RPMI8226 (cell line): Measurements from ENCODE around the gene CD2.
A peak's percentile ranks its signal among the peaks of the same experiment; 100 is the strongest.

Experiments used
- DNase-seq: peaks from one replicate; pipeline ENCODE4 v3.0.0-alpha.2; 2015

Gene CD2

GRCh38 chr1:116754198-116754977 lies at the start of gene CD2:
CD2 (plus strand) TSS chr1:116754430; CDS start chr1:116754493, 63 bp downstream.
- DNase-seq: no peak

- DNase-seq: no peak
Measured at GRCh38 chr1:116706123-116706522, 48.1 kb upstream of the CD2 start.

- DNase-seq: no peak
Measured at GRCh38 chr1:116706841-116707240, 47.4 kb upstream of the CD2 start.

- DNase-seq: no peak
Measured at GRCh38 chr1:116708255-116708900, 45.9 kb upstream of the CD2 start.

GRCh38 chr1:116709666-116710167 lies 44.5 kb upstream of the CD2 start:
- no peak for DNase-seq

GRCh38 chr1:116710420-116711262 lies 43.6 kb upstream of the CD2 start:
- no peak for DNase-seq

- no peak for DNase-seq
Measured at GRCh38 chr1:116711263-116711840, 42.9 kb upstream of the CD2 start.

GRCh38 chr1:116712510-116712909 lies 41.7 kb upstream of the CD2 start:
- DNase-seq: no peak

GRCh38 chr1:116713474-116713873 lies 40.8 kb upstream of the CD2 start:
- DNase-seq: no peak

- no peak for DNase-seq
Measured at GRCh38 chr1:116716391-116716790, 37.8 kb upstream of the CD2 start.

- no peak for DNase-seq
Measured at GRCh38 chr1:116717318-116717717, 36.9 kb upstream of the CD2 start.

GRCh38 chr1:116720364-116721038 lies 33.7 kb upstream of the CD2 start:
- DNase-seq: no peak

- no peak for DNase-seq
Measured at GRCh38 chr1:116721039-116721405, 33.2 kb upstream of the CD2 start.

GRCh38 chr1:116721451-116722007 lies 32.7 kb upstream of the CD2 start:
- no peak for DNase-seq

GRCh38 chr1:116722016-116722838 lies 32.0 kb upstream of the CD2 start:
- no peak for DNase-seq

- peak; percentile 59 for DNase-seq
Measured at GRCh38 chr1:116724765-116725375, 29.4 kb upstream of the CD2 start.

GRCh38 chr1:116725798-116726197 lies 28.4 kb upstream of the CD2 start:
- no peak for DNase-seq

GRCh38 chr1:116726872-116727820 lies 27.1 kb upstream of the CD2 start:
- DNase-seq: no peak

GRCh38 chr1:116731439-116731838 lies 22.8 kb upstream of the CD2 start:
- DNase-seq: no peak

GRCh38 chr1:116732726-116733125 lies 21.5 kb upstream of the CD2 start:
- DNase-seq: no peak
